ENCODE data around the gene CAMKV.

Gene CAMKV

GRCh38 chr3:49813497-49814174 lies 56.1 kb downstream of the CAMKV start, which contains the start of gene UBA7:
Gene UBA7 (minus strand): TSS chr3:49813953. CDS start chr3:49813787, 166 bp downstream.
- H3K4me3 ChIP-seq (ENCODE audit: control insufficient read depth, low read depth, low read length) = peak within 1 kb of the TSS; percentile 54
- peak; percentile 35 for DNase-seq (ENCODE audit: low read depth)
- no peak for TF ChIP-seq CTCF (IDR thresholded peaks at IDR 0.05; ENCODE audit: control insufficient read depth, insufficient read depth, low read depth, low read length, missing control alignments)

DNA sequence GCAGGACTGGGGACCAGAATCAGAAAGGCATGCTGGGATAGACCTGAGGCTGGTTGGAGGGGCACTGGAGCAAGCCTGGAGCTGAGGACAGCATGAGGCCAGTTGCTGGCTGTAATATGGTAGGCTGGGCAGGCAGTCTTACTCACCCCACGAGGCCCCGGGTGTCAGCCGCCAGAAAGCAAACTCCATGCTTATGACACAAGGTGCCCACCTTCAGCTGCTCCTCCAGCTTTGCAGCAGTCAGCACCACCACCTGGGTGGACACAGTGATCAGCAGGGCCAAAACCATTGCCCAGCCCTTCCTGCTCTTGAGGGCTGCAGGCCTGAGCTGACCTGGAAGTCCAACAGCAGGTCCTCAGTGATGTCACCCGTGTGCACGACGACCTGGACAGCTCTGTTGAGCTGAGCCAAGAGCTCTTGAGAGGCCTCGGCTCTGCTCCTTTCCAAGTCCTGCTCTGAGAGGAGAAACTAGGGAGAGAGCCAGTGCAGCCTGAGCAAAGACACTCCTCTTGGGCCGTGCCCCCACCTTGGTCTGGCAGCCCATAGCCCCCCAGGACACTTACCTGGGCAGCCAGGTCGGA lies 56.7 kb downstream of the CAMKV start:
- no peak for TF ChIP-seq CTCF (IDR thresholded peaks at IDR 0.05; ENCODE audit: control insufficient read depth, insufficient read depth, low read depth, low read length, missing control alignments)
- no peak for DNase-seq (ENCODE audit: low read depth)
- peak overlapping the region; percentile 54 for H3K4me3 ChIP-seq (ENCODE audit: control insufficient read depth, low read depth, low read length)

Data from AG09309 (cell line).